Activated naive CD4-positive, alpha-beta T cell treated with anti-CD3 and anti-CD28 coated beads, Interleukin-2, amount 50 U/mL, for 72 hours (primary cell): Measurements from ENCODE around the gene BAHCC1. TPM values are rescaled to one million over a fixed set of nuclear protein-coding genes. Genes with fewer than 3 reads are reported as not detected.

Source experiments
- ATAC-seq, 2 donors: fragments of 150-1000 bp; cut with Tn5 transposase; 2 replicates each; pipeline ENCODE4 v1.10.0; 2021; ENCODE audit warnings: mild to moderate bottlenecking in 2 of 2, moderate library complexity in 2 of 2
- DNase-seq, 2 donors: peaks; one replicate each; pipeline ENCODE4 v3.0.0; 2021 to 2022; ENCODE audit warnings: low spot score in 2 of 2
- H3K27ac Mint-ChIP-seq, 2 donors: one replicate each; pipeline ENCODE4 v1.8.0; 2022; ENCODE audit warnings: mild to moderate bottlenecking in 2 of 2, mixed read lengths in 2 of 2
- H3K36me3 Mint-ChIP-seq, 2 donors: one replicate each; pipeline ENCODE4 v1.8.0; 2022; ENCODE audit warnings: mixed read lengths in 2 of 2
- H3K9me3 Mint-ChIP-seq, 2 donors: one replicate each; pipeline ENCODE4 v1.8.0; 2022; ENCODE audit warnings: mixed read lengths in 2 of 2
- total RNA-seq, 2 donors: library from RNA; stranded (reverse); gene quantifications; one replicate each; pipeline ENCODE4 v1.2.3, GENCODE V29; 2022

BAHCC1 gene
- total RNA-seq, 2 donors from 2014 or later, result 0.16 TPM; not detected in 1

GRCh38 chr17:81390873-81391255 lies 4.4 kb upstream of the BAHCC1 start:
- Mint-ChIP-seq H3K36me3 (no peaks in the 10 kb centered on the region), H3K9me3 (no peaks in the 10 kb centered on the region), H3K27ac (no peak overlapping the region)
- DNase-seq (no peak), ATAC-seq (no peak)

GRCh38 chr17:81391293-81391935 lies 3.8 kb upstream of the BAHCC1 start:
- Mint-ChIP-seq H3K27ac (no peak overlapping the region), H3K9me3 (no peaks in the 10 kb centered on the region), H3K36me3 (no peaks in the 10 kb centered on the region)
- no peak for DNase-seq
- no peak for ATAC-seq

- DNase-seq, result no peak
- ATAC-seq, result no peak
- Mint-ChIP-seq H3K27ac (no peak overlapping the region), H3K36me3 (no peaks in the 10 kb centered on the region), H3K9me3 (no peaks in the 10 kb centered on the region)
Observed at GRCh38 chr17:81391936-81392908, 3.0 kb upstream of the BAHCC1 start.

- ATAC-seq (no peak), DNase-seq (no peak)
- Mint-ChIP-seq H3K9me3 (no peaks in the 10 kb centered on the region), H3K36me3 (no peaks in the 10 kb centered on the region), H3K27ac (no peak overlapping the region)
Observed at GRCh38 chr17:81392909-81393654, 2.2 kb upstream of the BAHCC1 start.

- ATAC-seq (peak; percentile 60 to 66), DNase-seq (peak; percentile 67 to 84)
- Mint-ChIP-seq H3K27ac (peak overlapping the region in 1 of 2 donors; percentile 81), H3K9me3 (no peaks in the 10 kb centered on the region), H3K36me3 (peaks cover 0 to 3% of the 10 kb centered on the region in 2 donors)
Observed at GRCh38 chr17:81393684-81394376, 1.4 kb upstream of the BAHCC1 start.

GRCh38 chr17:81394377-81394920 lies 808 bp upstream of the BAHCC1 start:
- H3K27ac Mint-ChIP-seq, result no peak overlapping the region
- no peak for DNase-seq
- no peaks in the 10 kb centered on the region for H3K9me3 Mint-ChIP-seq
- H3K36me3 Mint-ChIP-seq, result peaks cover 0 to 5% of the 10 kb centered on the region in 2 donors
- no peak for ATAC-seq

GRCh38 chr17:81395600-81396277 lies 482 bp downstream of the BAHCC1 start:
- H3K9me3 Mint-ChIP-seq, result no peaks in the 10 kb centered on the region
- ATAC-seq (no peak), DNase-seq (no peak)
- H3K27ac Mint-ChIP-seq, result no peak overlapping the region
- H3K36me3 Mint-ChIP-seq, result peaks cover 2 to 5% of the 10 kb centered on the region in 2 donors

- peaks cover 5% of the 10 kb centered on the region in 2 donors for H3K36me3 Mint-ChIP-seq
- H3K27ac Mint-ChIP-seq, result no peak overlapping the region
- ATAC-seq, result no peak
- DNase-seq, result no peak
- no peaks in the 10 kb centered on the region for H3K9me3 Mint-ChIP-seq
Observed at GRCh38 chr17:81396278-81396721, 1.0 kb downstream of the BAHCC1 start.

- DNase-seq (peak in 1 of 2 donors; percentile 61), ATAC-seq (peak in 1 of 2 donors; percentile 18)
- Mint-ChIP-seq H3K36me3 (peaks cover 5% of the 10 kb centered on the region in 2 donors), H3K27ac (no peak overlapping the region), H3K9me3 (no peaks in the 10 kb centered on the region)
Observed at GRCh38 chr17:81396722-81397313, 1.6 kb downstream of the BAHCC1 start.

- H3K27ac Mint-ChIP-seq, result peak overlapping the region in 1 of 2 donors; percentile 88
- ATAC-seq (no peak), DNase-seq (peak in 1 of 2 donors; percentile 48)
Observed at GRCh38 chr17:81397314-81398175, 2.3 kb downstream of the BAHCC1 start.

GRCh38 chr17:81398176-81398831 lies 3.0 kb downstream of the BAHCC1 start:
- Mint-ChIP-seq H3K9me3 (no peaks in the 10 kb centered on the region), H3K27ac (peak overlapping the region in 1 of 2 donors; percentile 89), H3K36me3 (peaks cover 5% of the 10 kb centered on the region in 2 donors)
- ATAC-seq (no peak), DNase-seq (no peak)

More at GRCh38 chr17:81397314-81398175, 2.3 kb downstream of the BAHCC1 start:
- H3K36me3 Mint-ChIP-seq, result peaks cover 5% of the 10 kb centered on the region in 2 donors
- H3K9me3 Mint-ChIP-seq, result no peaks in the 10 kb centered on the region

GRCh38 chr17:81398832-81399411 lies 3.7 kb downstream of the BAHCC1 start:
- peak overlapping the region in 1 of 2 donors; percentile 89 for H3K27ac Mint-ChIP-seq
- peaks cover 5% of the 10 kb centered on the region in 2 donors for H3K36me3 Mint-ChIP-seq
- no peak for DNase-seq
- no peak for ATAC-seq
- H3K9me3 Mint-ChIP-seq, result no peaks in the 10 kb centered on the region

- ATAC-seq (no peak), DNase-seq (no peak)
- Mint-ChIP-seq H3K9me3 (no peaks in the 10 kb centered on the region), H3K36me3 (peaks cover 5% of the 10 kb centered on the region in 2 donors), H3K27ac (no peak overlapping the region)
Observed at GRCh38 chr17:81399481-81400153, 4.4 kb downstream of the BAHCC1 start.
